Thymus (tissue), 11 donors: ENCODE measurements around the gene FOXL2NB. TPM values are rescaled to one million over a fixed set of nuclear protein-coding genes. Genes with fewer than 3 reads are reported as not detected.
"Not testable (repeated sequence)": the region's sequence is repeated elsewhere in the genome, so short reads cannot be mapped to it uniquely, and the experiment has no call there.

Source experiments
- DNase-seq, 9 donors: peaks; one replicate each; pipeline ENCODE4 v3.0.0-alpha.2; 2013; ENCODE audit warnings: low spot score in 9 of 9, low read depth in 6 of 9, missing footprints in 1 of 9
- H3K27ac ChIP-seq, 2 donors: one replicate each; pipeline ENCODE4 v1.5.1; 2013; ENCODE audit warnings: control low read depth in 1 of 2, low read depth in 1 of 2, low read length in 1 of 2, mild to moderate bottlenecking in 1 of 2, moderate library complexity in 1 of 2
- H3K27me3 ChIP-seq, 2 donors: one replicate each; pipeline ENCODE4 v1.5.1; 2013; ENCODE audit warnings: low read length in 1 of 2; ENCODE audit not compliant: control insufficient read depth in 2 of 2, insufficient read depth in 1 of 2
- H3K36me3 ChIP-seq, 2 donors: one replicate each; pipeline ENCODE4 v1.5.1; 2013; ENCODE audit warnings: low read length in 1 of 2, mild to moderate bottlenecking in 1 of 2, moderate library complexity in 1 of 2; ENCODE audit not compliant: control insufficient read depth in 2 of 2, insufficient read depth in 2 of 2
- H3K4me1 ChIP-seq, 2 donors: one replicate each; pipeline ENCODE4 v1.5.1; 2013; ENCODE audit warnings: low read length in 2 of 2; ENCODE audit not compliant: control insufficient read depth in 2 of 2, insufficient read depth in 2 of 2
- H3K4me3 ChIP-seq, 2 donors: one replicate each; pipeline ENCODE4 v1.5.1; 2013; ENCODE audit warnings: low read length in 2 of 2, control low read depth in 1 of 2, mild to moderate bottlenecking in 1 of 2
- H3K9me3 ChIP-seq, 2 donors: one replicate each; pipeline ENCODE4 v1.5.1; 2013; ENCODE audit warnings: low read length in 1 of 2, mild to moderate bottlenecking in 1 of 2; ENCODE audit not compliant: control insufficient read depth in 2 of 2, insufficient read depth in 1 of 2
- WGBS: extraction: QIAGEN DNeasy Blood & Tissue Kit; methylation state at CpG from one replicate; pipeline ENCODE4 v1.1.7; 2013; 5-methylcytosine and 5-hydroxymethylcytosine counted together
- polyA plus RNA-seq: library from polyadenylated mRNA; stranded (reverse); fragments of 200-250 nt; gene quantifications from one replicate; pipeline ENCODE4 v1.2.3, GENCODE V29; 2013
- total RNA-seq: library from RNA; stranded (reverse); fragments of 120-200 nt; gene quantifications from one replicate; pipeline ENCODE4 v1.2.4, GENCODE V29; 2013
- donor health status: healthy.

Gene FOXL2NB
- total and polyA plus RNA-seq, 2 donors, result under 0.01 to 0.05 TPM

DNA sequence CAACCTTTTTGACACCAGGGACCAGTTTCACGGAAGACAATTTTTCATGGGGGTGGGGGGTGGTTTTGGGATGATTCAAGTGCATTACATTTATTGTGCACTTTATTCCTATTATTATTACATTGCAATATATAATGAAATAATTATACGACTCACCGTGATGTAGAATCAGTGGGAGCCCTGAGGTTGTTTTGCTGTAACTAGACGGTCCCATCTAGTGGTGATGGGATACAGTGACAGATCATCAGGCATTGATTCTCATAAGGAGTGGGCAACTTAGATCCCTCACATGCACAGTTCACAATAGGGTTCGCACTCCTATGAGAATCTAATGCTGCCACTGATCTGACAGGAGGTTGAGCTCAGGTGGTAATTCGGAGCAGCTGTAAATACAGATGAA is 24.6 kb upstream of the FOXL2NB start:
- not testable (repeated sequence) for H3K27me3 ChIP-seq, H3K4me1 ChIP-seq, H3K36me3 ChIP-seq, H3K4me3 ChIP-seq, H3K9me3 ChIP-seq, DNase-seq, H3K27ac ChIP-seq
- 99% methylated on average over 6 of the region's 6 CpGs for WGBS

DNA sequence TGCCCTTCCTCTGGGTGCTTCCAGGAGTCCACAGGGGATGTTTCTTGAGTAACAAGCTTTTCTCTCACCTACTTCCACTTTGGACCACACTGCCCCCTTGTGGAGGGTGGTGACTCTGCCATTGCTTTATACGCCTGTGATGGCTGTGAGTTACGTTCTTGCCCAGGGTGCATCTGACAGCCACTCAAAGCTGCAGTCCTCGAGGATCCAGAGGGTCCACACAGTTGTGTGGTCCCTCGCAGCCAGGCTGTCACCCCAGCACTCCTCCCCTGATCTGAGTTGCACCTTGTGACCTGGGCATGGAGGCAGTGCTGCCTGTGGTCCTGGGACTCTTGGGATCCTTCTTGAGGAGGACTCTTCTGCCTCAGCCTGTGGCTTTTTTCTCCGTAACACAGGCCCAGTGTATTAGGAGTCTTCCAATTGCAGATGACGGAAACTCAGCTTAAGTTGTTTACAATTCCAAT is 23.5 kb upstream of the FOXL2NB start:
- H3K9me3 ChIP-seq, result no peaks in the 10 kb centered on the region
- H3K36me3 ChIP-seq, result no peaks in the 10 kb centered on the region
- no peaks in the 10 kb centered on the region for H3K4me1 ChIP-seq
- H3K27me3 ChIP-seq, result peaks cover 0 to 7% of the 10 kb centered on the region in 2 donors
- 35% methylated on average over 6 of the region's 6 CpGs for WGBS
- no peak overlapping the region for H3K27ac ChIP-seq
- H3K4me3 ChIP-seq, result no peak overlapping the region
- DNase-seq, result peak; percentile 56 to 90 (median 79)

- Histone ChIP-seq H3K36me3 (no peaks in the 10 kb centered on the region), H3K27ac (no peak overlapping the region), H3K4me3 (no peak overlapping the region), H3K27me3 (peaks cover 0 to 26% of the 10 kb centered on the region in 2 donors), H3K4me1 (no peaks in the 10 kb centered on the region), H3K9me3 (no peaks in the 10 kb centered on the region)
- no peak for DNase-seq
- 97% methylated on average over 42 of the region's 42 CpGs for WGBS
Observed at GRCh38 chr3:138928727-138929372, 18.2 kb upstream of the FOXL2NB start.

DNA sequence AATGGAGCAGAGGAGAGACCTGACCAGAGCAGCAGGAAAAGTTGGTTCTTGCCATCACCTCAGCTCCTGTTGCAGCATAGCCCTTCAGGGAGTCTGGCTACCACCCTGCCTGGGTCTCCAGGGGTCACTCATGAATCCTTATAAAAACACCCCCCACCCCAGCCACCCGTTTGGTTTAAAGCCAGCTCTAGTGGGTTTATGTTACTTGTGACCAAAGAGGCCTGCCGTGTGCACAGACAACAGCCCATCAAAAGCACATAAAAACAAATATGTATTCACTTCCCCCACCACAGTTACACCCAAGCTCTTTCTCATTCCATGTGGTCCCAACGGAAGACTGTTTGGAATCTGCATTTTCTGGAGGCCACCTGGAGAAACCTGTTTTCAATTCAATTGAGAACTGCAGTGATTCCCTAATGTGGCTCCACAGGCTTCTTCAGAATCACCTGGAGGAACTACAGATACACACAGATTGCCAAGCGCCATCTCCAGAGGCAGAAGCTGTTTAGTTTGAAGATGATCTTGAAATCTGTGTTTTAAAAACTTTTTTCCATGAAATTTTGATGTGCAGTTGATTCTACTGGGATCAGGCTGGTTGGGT is 13.8 kb upstream of the FOXL2NB start:
- Histone ChIP-seq H3K27ac (no peak overlapping the region), H3K36me3 (no peaks in the 10 kb centered on the region), H3K27me3 (peaks cover 39 to 65% of the 10 kb centered on the region in 2 donors), H3K4me3 (no peak overlapping the region), H3K9me3 (peaks cover 0 to 6% of the 10 kb centered on the region in 2 donors), H3K4me1 (peaks cover 9 to 12% of the 10 kb centered on the region in 2 donors)
- DNase-seq, result no peak
- WGBS, result 81% methylated on average over 4 of the region's 4 CpGs

DNA sequence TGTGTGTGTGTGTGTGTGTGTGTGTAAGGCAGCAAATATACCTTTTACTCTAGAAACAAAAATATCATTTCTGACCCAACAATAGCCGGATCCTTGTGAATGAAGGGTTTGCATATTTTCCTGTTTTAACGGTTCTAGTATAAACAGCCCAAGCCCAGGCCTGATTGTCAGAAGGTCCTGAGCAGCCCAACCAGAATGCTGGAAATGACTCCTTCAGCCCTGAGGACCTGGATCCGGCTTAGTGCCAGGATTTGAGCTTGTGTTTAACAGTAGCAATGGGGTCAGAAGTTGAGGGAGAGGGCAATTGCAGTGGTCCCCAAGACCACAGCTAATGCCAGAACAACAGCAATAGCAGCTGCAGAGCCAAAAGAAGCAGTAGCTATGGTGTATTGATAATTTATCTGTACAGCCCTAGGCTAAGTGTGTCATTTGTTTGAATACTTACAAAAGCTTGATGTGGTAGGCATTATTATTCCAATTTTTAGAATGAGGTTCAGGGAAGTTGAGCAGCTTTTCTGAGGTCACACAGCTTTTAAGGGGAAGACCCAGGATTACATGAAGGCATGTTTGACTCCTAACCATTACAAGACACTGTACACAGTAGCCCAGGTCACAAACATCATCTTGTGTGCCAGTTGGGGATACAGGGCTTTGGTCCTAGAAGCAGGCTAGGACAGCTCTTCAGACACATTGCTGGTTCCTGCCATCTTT is 12.9 kb upstream of the FOXL2NB start:
- Histone ChIP-seq H3K9me3 (peaks cover 0 to 11% of the 10 kb centered on the region in 2 donors), H3K36me3 (no peaks in the 10 kb centered on the region), H3K27ac (no peak overlapping the region), H3K4me1 (peaks cover 9 to 20% of the 10 kb centered on the region in 2 donors), H3K4me3 (no peak overlapping the region), H3K27me3 (peaks cover 48 to 72% of the 10 kb centered on the region in 2 donors)
- WGBS, result 94% methylated on average over 3 of the region's 3 CpGs
- DNase-seq, result no peak

DNA sequence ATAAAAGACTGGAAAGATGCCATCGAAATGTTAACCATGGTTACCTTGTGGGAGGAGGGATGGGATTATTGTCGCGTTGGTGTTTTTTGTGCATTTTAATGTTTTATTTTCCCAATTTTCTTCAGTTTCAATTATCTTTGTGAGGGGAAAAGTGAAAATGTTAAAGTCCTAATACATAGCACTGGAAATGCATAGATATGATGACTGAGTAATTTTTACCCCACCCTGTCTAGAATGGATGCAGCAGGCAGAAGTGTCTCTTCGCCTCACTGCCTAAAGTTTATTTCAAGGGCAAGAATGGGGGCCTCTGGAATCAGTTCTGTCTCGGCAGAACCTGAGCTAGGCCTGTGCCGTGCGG is 11.5 kb upstream of the FOXL2NB start:
- WGBS, result 54% methylated on average over 7 of the region's 7 CpGs
- no peak for DNase-seq
- peak overlapping the region in 1 of 2 donors; percentile 49 for H3K4me3 ChIP-seq

DNA sequence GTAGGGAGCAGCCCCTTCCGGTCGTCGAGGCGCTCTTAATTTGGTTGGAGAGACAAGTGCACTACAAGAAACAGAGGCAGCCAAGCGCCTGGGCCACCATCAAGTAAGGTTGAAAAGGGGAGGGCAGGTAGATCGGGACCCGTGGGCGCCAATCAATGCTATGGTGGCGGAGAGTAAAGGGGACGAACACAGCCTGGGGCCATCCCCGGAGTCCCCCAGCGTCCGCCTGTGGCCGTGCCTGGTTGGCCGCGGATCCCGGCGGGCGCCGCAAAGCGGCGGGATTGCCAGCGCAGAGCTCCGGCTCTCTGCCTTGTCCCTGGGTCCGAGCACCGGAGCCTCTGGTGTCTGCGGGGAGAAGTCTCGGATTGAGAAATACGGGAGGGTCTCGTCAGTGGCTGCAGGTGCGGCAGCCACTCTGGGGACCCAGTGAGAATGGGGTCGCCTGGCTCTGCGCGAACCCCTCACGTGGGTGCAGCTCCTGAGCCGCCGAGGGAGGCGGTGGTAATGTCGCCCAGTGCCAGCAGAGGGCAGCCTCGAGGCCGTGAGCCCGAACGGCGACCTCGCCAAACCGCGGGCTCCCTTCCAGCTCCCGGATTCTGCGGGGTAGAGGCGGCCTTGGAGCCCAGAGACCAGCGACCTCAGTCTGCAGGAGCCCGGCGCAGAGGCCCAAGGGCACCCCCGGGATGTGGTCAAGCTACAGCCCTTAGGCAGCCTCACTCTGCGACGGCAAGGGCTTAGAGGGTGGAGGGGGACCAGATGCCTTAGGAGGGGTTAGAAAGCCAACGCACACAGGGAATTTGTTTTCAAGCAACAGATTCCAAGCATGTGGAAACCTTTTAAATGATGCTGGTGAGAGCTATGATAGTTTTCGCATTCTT is 10.9 kb upstream of the FOXL2NB start:
- no peak overlapping the region for H3K27ac ChIP-seq
- 2% methylated on average over 58 of the region's 58 CpGs for WGBS
- peaks cover 66 to 85% of the 10 kb centered on the region in 2 donors for H3K27me3 ChIP-seq
- H3K9me3 ChIP-seq, result peaks cover 0 to 15% of the 10 kb centered on the region in 2 donors
- H3K4me1 ChIP-seq, result peaks cover 9 to 25% of the 10 kb centered on the region in 2 donors
- peak in 7 of 9 donors; percentile 35 to 80 (median 68) for DNase-seq
- H3K4me3 ChIP-seq, result peak overlapping the region; percentile 12 to 49
- no peaks in the 10 kb centered on the region for H3K36me3 ChIP-seq

More for the DNA sequence above, 11.5 kb upstream of the FOXL2NB start:
- H3K27me3 ChIP-seq, result peaks cover 59 to 81% of the 10 kb centered on the region in 2 donors
- H3K27ac ChIP-seq, result no peak overlapping the region
- H3K36me3 ChIP-seq, result no peaks in the 10 kb centered on the region
- H3K4me1 ChIP-seq, result peaks cover 9 to 25% of the 10 kb centered on the region in 2 donors
- peaks cover 0 to 15% of the 10 kb centered on the region in 2 donors for H3K9me3 ChIP-seq

DNA sequence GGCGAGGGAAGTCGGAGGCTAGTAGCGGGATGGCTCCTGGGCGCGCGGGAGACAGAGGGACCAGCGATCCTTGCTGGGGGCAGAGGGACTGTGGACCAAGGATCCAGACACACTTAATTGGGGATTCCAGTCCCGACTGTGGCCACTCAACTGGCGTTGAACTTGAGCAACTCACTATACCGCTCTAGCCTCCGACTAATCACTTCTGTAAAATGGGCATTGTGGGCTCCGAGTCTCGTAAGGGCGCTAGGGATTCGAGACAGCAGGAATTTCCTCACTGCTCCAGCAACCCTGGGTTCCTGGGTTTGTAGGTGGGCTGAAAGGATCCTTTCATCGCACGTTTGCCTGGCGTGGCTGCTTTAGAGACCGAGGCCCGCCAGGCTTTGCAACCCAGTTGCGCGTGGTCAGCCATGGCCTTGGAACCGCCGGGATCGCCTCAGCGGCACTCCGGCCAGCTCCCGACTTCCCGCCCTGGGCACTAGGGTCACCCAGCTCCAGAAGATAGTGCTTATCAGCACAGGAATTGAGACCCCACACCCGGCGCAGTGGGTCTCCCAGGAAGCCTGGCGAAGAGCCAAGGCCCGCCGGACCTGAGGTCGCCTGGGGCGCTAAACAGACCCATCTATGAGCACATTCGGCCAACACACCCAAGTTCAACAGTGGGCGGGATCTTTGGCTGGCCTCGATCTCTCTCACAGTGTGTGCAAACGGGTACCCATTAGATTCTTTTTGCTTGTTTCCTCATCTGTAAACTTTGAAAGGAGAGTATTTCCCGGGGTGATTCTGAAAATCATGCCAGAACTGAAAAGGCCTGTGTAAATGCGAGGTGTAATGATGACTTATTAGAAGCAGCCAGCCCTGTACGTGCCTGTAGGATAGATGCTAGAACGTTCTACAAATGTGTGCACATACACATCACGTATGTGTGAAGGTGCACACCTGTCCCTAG is 10.0 kb upstream of the FOXL2NB start:
- 13% methylated on average over 45 of the region's 45 CpGs for WGBS
- DNase-seq, result no peak
- Histone ChIP-seq H3K27ac (no peak overlapping the region), H3K9me3 (peaks cover 0 to 15% of the 10 kb centered on the region in 2 donors), H3K4me3 (peak overlapping the region in 1 of 2 donors; percentile 5), H3K36me3 (no peaks in the 10 kb centered on the region), H3K27me3 (peaks cover 75 to 91% of the 10 kb centered on the region in 2 donors), H3K4me1 (peaks cover 9 to 25% of the 10 kb centered on the region in 2 donors)
